Measurements from ENCODE around the gene FLNA.

GRCh38 chrX:154348646-154349358 is 25.6 kb downstream of the FLNA start:
- TF ChIP-seq, protein P1, sequence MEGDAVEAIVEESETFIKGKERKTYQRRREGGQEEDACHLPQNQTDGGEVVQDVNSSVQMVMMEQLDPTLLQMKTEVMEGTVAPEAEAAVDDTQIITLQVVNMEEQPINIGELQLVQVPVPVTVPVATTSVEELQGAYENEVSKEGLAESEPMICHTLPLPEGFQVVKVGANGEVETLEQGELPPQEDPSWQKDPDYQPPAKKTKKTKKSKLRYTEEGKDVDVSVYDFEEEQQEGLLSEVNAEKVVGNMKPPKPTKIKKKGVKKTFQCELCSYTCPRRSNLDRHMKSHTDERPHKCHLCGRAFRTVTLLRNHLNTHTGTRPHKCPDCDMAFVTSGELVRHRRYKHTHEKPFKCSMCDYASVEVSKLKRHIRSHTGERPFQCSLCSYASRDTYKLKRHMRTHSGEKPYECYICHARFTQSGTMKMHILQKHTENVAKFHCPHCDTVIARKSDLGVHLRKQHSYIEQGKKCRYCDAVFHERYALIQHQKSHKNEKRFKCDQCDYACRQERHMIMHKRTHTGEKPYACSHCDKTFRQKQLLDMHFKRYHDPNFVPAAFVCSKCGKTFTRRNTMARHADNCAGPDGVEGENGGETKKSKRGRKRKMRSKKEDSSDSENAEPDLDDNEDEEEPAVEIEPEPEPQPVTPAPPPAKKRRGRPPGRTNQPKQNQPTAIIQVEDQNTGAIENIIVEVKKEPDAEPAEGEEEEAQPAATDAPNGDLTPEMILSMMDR (IDR thresholded peaks at IDR 0.05 in 2 of 3, conservative IDR thresholded peaks at IDR 0.05 in 1 of 3; ENCODE audit: control insufficient read depth in 2 of 3, extremely low read depth in 1 of 3, insufficient read depth in 1 of 3, low read depth in 3 of 3, low read length in 3 of 3), result no peak
- TF ChIP-seq RAD21 (IDR thresholded peaks at IDR 0.05; ENCODE audit: insufficient read depth, low read depth, low read length) (no peak), NR2C1 (IDR thresholded peaks at IDR 0.05) (no peak), PBX3 (IDR thresholded peaks at IDR 0.05; ENCODE audit: insufficient replicate concordance, low read depth, low read length) (no peak), CREM (IDR thresholded peaks at IDR 0.05; ENCODE audit: low read depth) (no peak), TCF7 (IDR thresholded peaks at IDR 0.05; ENCODE audit: borderline replicate concordance) (no peak), SUZ12 (IDR thresholded peaks at IDR 0.05; ENCODE audit: unreplicated experiment) (no peak), RCOR1 (conservative IDR thresholded peaks at IDR 0.05; ENCODE audit: low read depth, low read length) (no peak), EZH2 (IDR thresholded peaks at IDR 0.05; ENCODE audit: borderline replicate concordance, control insufficient read depth, low read depth, low read length) (no peak), IRF4 (IDR thresholded peaks at IDR 0.05; ENCODE audit: low read depth, low read length) (no peak)
- TF ChIP-seq, protein P2, sequence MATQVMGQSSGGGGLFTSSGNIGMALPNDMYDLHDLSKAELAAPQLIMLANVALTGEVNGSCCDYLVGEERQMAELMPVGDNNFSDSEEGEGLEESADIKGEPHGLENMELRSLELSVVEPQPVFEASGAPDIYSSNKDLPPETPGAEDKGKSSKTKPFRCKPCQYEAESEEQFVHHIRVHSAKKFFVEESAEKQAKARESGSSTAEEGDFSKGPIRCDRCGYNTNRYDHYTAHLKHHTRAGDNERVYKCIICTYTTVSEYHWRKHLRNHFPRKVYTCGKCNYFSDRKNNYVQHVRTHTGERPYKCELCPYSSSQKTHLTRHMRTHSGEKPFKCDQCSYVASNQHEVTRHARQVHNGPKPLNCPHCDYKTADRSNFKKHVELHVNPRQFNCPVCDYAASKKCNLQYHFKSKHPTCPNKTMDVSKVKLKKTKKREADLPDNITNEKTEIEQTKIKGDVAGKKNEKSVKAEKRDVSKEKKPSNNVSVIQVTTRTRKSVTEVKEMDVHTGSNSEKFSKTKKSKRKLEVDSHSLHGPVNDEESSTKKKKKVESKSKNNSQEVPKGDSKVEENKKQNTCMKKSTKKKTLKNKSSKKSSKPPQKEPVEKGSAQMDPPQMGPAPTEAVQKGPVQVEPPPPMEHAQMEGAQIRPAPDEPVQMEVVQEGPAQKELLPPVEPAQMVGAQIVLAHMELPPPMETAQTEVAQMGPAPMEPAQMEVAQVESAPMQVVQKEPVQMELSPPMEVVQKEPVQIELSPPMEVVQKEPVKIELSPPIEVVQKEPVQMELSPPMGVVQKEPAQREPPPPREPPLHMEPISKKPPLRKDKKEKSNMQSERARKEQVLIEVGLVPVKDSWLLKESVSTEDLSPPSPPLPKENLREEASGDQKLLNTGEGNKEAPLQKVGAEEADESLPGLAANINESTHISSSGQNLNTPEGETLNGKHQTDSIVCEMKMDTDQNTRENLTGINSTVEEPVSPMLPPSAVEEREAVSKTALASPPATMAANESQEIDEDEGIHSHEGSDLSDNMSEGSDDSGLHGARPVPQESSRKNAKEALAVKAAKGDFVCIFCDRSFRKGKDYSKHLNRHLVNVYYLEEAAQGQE (IDR thresholded peaks at IDR 0.05; ENCODE audit: low read depth, low read length), result no peak
- TF ChIP-seq, protein P3, sequence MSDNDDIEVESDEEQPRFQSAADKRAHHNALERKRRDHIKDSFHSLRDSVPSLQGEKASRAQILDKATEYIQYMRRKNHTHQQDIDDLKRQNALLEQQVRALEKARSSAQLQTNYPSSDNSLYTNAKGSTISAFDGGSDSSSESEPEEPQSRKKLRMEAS (IDR thresholded peaks at IDR 0.05; ENCODE audit: low read depth, low read length), result no peak

Data from GM12878 (cell line).